Subcutaneous abdominal adipose tissue (tissue), 5 donors: ENCODE measurements around the gene ARHGAP24.
"Not testable (repeated sequence)": the region's sequence is repeated elsewhere in the genome, so short reads cannot be mapped to it uniquely, and the experiment has no call there.

Experiments used
- H3K27ac ChIP-seq: one replicate; pipeline ENCODE4 v1.7.0; 2013; ENCODE audit warnings: low read depth, mild to moderate bottlenecking, inconsistent platforms, low read length, moderate library complexity
- H3K27me3 ChIP-seq, 5 donors: one replicate each; pipeline ENCODE4 v1.7.0; 2013; ENCODE audit warnings: low read length in 5 of 5, inconsistent platforms in 1 of 5; ENCODE audit not compliant: control insufficient read depth in 5 of 5, insufficient read depth in 4 of 5
- H3K36me3 ChIP-seq, 5 donors: one replicate each; pipeline ENCODE4 v1.7.0; 2013; ENCODE audit warnings: low read length in 5 of 5; ENCODE audit not compliant: control insufficient read depth in 5 of 5, insufficient read depth in 5 of 5
- H3K4me1 ChIP-seq, 5 donors: one replicate each; pipeline ENCODE4 v1.7.0; 2013; ENCODE audit warnings: low read length in 5 of 5, mild to moderate bottlenecking in 3 of 5, moderate library complexity in 1 of 5; ENCODE audit not compliant: control insufficient read depth in 5 of 5, insufficient read depth in 5 of 5
- H3K4me3 ChIP-seq, 5 donors: one replicate each; pipeline ENCODE4 v1.7.0; 2013; ENCODE audit warnings: low read length in 5 of 5, low read depth in 1 of 5
- H3K9ac ChIP-seq, 5 donors: one replicate each; pipeline ENCODE4 v1.7.0; 2013; ENCODE audit warnings: low read length in 5 of 5, mild to moderate bottlenecking in 4 of 5, moderate library complexity in 3 of 5
- H3K9me3 ChIP-seq, 5 donors: one replicate each; pipeline ENCODE4 v1.7.0; 2013; ENCODE audit warnings: low read length in 5 of 5; ENCODE audit not compliant: control insufficient read depth in 5 of 5
- donor health status: healthy.
- donor health status: healthy.
- donor health status: healthy.
- donor health status: healthy.
- donor health status: healthy.

The ARHGAP24 gene

DNA sequence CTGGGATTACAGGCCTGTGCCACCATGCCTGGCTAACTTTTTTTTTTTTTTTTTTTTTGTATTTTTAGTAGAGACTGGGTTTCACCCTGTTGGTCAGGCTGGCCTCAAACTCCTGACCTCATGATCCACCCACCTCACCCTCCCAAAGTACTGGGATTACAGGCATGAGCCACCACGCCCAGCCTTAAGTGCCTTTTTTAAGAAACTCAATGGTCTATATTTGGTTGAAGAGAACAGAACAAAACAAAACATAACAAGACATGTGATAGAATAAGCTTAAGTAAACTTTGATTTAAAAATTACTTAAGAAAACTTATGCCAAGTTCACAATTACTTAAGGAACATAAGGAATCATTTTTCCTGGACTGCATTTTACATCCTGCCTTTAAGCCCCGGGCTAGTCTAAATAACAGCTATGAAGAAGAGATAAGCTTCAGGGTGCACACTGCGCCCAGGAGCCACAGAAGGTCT is 365.1 kb downstream of the ARHGAP24 start:
- H3K27me3 ChIP-seq, H3K9ac ChIP-seq, H3K9me3 ChIP-seq, H3K36me3 ChIP-seq, H3K4me3 ChIP-seq: not testable (repeated sequence)
- Histone ChIP-seq H3K4me1 (peaks cover 0 to 28% (median 26%) of the 10 kb centered on the region in 5 donors), H3K27ac (peak overlapping the region; percentile 73)

DNA sequence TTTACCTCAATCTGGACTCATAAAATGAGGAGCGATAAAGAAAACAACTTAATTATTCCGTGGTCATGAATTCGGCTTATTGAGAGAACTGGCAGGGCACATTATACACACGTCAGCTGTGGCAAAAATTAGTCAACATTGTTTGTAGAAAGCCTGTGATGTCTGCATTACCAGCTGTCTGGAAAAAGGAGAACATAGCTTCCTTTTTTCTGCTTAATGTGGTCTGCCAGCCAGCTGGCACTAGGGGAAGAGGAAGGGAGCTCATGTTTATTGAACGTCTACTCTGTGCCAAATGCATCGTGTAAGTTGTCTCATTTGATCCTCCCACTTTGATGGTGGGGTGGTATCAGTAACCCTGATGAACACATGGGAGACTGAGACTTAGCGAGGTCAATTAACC is 367.6 kb downstream of the ARHGAP24 start:
- H3K27ac ChIP-seq, result peak overlapping the region; percentile 58
- H3K9me3 ChIP-seq, result no peaks in the 10 kb centered on the region
- no peaks in the 10 kb centered on the region for H3K36me3 ChIP-seq
- peaks cover 0 to 17% (median 15%) of the 10 kb centered on the region in 5 donors for H3K4me1 ChIP-seq
- H3K9ac ChIP-seq, result no peak overlapping the region
- H3K4me3 ChIP-seq, result peak overlapping the region in 2 of 5 donors; percentile 7 to 11
- H3K27me3 ChIP-seq, result no peaks in the 10 kb centered on the region

DNA sequence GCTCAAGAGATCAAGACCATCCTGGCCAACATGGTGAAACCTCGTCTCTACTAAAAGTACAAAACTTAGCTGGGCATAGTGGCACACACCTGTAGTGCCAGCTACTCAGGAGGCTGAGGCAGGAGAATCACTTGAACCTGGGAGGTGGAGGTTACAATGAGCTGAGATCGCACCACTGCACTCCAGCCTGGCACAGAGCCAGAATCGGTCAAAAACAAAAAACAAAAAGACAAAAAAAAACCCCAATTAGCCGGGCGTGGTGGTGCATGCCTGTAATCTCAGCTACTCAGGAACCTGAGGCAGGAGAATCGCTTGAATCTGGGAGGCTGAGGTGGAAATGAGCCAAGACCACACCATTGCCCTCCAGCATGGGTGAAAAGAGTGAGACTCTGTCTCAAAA is 378.8 kb downstream of the ARHGAP24 start:
- not testable (repeated sequence) for H3K27me3 ChIP-seq, H3K9me3 ChIP-seq, H3K36me3 ChIP-seq, H3K4me1 ChIP-seq, H3K4me3 ChIP-seq, H3K27ac ChIP-seq, H3K9ac ChIP-seq

DNA sequence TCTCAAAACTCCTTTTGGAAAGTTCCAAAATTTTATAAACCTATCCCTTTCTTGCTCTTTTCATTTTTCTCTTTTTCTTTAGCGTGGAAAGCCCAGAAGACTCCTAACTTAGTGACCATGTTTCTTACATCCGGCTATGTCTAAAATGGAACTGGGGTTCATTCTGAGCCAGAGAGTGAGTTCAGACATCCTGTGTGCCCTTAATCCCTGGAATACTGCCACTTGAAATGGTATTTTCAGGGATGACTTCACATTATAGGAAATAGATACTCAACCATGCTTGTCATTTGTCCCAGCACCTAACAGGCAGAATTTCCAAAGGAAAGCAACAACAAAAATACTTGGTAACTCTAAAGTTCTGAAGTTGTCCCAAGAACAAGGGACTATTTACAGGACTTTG is 379.6 kb downstream of the ARHGAP24 start:
- H3K27ac ChIP-seq, result peak overlapping the region; percentile 17
- no peaks in the 10 kb centered on the region for H3K9me3 ChIP-seq
- no peak overlapping the region for H3K9ac ChIP-seq
- no peaks in the 10 kb centered on the region for H3K27me3 ChIP-seq
- H3K4me3 ChIP-seq, result no peak overlapping the region
- peaks cover 0 to 2% (median 0%) of the 10 kb centered on the region in 5 donors for H3K4me1 ChIP-seq
- no peaks in the 10 kb centered on the region for H3K36me3 ChIP-seq

DNA sequence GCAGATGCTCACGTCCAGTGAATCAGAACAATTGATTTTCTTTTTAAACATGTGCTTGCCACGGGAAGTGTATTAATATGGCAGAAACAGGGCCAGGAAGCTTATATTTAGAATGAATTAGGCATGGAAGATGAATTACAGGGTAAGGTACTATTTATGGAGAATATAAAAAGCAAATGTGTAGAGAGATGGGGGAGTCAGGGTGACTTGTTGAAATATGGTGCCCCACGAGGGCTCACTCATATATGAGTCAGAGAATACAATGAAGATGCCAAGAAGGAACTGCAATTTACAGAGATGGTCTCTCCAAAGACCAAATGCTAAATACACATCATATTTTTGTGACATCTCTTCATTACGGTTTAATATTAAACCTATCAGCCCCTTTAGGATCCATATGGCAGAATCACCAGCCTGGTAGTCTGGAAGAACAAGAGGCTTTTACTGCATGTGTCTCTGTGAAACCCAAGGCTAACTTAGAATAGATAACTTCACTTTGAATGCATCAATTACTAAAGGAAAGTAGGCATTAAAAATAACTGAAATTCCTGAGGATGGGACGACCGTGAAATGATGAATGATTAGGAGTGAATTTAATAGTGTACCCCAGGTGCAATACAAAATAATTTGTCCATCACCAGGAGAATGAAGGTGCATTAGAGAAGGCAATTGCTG is 385.3 kb downstream of the ARHGAP24 start:
- Histone ChIP-seq H3K27ac (no peak overlapping the region), H3K36me3 (no peaks in the 10 kb centered on the region)

DNA sequence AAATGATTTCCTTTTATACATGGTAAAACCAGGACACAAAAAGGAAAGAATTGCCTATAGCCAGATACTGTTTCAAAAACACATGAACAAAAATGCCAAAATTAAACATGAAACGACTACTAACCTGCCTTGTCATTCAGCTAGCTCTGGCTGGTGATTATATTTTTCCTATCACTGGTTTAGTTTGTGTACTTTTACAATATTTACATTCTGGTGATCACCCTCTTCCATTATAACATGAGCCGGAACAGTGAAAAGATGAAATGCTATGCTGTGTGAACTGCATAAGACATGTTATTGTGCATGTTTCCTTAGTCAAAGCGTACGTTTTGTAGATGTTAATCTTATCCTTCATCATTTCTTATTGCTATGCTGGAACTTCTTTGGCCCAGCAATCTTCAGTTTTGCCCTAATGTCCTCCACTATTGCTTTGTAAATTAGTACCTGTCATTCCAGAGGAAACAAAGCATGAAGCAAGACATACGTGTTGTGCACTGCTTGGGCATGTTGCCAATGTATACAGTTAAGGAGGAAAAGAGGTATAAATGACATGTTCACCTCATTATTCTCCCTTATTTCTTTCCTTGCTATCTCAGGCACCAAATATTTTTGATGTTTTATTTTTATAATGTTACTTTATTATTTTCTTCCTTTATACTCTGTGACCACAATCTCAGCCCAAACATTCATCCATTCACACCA is 386.3 kb downstream of the ARHGAP24 start:
- Histone ChIP-seq H3K27ac (no peak overlapping the region), H3K9ac (no peak overlapping the region), H3K9me3 (no peaks in the 10 kb centered on the region), H3K36me3 (no peaks in the 10 kb centered on the region), H3K4me3 (no peak overlapping the region), H3K4me1 (peaks cover 0 to 9% (median 3%) of the 10 kb centered on the region in 5 donors), H3K27me3 (no peaks in the 10 kb centered on the region)

More for the DNA sequence above, 385.3 kb downstream of the ARHGAP24 start:
- H3K9me3 ChIP-seq, result no peaks in the 10 kb centered on the region
- no peak overlapping the region for H3K4me3 ChIP-seq
- no peak overlapping the region for H3K9ac ChIP-seq
- H3K27me3 ChIP-seq, result no peaks in the 10 kb centered on the region
- H3K4me1 ChIP-seq, result peaks cover 0 to 7% (median 0%) of the 10 kb centered on the region in 5 donors

DNA sequence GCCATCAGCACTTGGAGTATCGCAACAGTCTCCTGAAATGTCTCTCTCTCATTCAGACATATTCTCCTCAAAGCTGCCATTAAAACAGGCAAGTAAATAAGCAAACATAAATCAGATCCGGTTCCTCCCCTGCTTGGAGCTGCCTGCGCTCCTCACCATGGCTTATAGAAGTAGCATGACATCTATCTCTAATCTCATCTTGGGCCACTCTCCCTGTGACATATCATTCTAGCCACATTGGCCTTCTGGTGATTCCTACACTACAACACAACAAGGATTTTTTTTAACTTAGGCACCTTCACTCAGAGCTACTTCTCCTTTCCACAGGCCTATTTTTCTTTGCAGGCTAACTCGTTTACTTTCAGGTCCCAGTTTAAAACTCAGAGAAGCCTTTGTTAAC is 387.9 kb downstream of the ARHGAP24 start:
- H3K4me1 ChIP-seq, result peaks cover 3 to 18% (median 8%) of the 10 kb centered on the region in 5 donors
- H3K36me3 ChIP-seq, result no peaks in the 10 kb centered on the region
- no peak overlapping the region for H3K4me3 ChIP-seq
- no peak overlapping the region for H3K27ac ChIP-seq
- H3K9me3 ChIP-seq, result no peaks in the 10 kb centered on the region
- no peak overlapping the region for H3K9ac ChIP-seq
- H3K27me3 ChIP-seq, result no peaks in the 10 kb centered on the region

DNA sequence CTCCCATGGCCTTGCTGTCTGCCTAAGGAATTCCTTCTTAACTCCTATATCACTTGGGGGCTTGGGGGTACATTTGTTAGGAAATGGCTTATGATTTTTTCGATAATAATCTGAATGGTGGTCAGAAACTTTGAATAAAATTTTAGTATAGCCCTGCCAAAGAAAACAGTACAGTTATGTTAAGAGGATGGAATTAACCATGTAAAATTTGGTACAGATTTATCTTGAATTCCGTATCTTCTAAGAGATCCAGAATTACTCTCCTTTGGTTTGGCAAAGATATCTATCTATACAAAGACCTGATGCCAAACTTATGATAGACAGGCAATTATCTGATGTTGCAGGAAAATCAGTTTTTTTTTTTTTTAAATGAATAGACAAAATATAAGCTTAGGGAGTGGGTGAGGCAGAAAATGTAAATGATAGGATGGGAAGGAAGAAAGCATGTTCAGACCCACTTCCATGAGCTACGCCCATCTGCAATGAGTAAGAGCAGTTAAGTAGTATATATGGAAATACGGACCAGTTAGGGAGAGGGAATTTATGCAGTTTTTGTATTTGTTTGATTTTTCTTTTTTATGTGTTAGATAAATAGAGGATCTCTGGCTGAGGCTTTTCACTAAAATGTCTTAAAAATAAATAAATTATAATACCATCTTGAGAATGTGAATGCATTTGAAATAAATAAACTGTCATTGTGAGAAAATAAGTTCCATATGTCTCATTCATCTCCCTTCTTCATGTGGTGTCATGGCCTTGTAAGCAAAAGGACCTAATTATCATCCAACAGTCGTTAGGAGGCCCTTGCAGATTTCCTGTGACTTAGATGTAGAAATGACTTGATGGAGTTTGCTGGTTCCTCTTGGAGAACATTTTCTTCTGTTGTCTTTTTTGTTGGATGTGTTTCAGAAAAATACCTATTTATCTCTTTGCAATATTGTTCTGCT is 389.6 kb downstream of the ARHGAP24 start:
- no peak overlapping the region for H3K9ac ChIP-seq
- H3K4me1 ChIP-seq, result peaks cover 3 to 21% (median 11%) of the 10 kb centered on the region in 5 donors
- no peak overlapping the region for H3K4me3 ChIP-seq
- no peaks in the 10 kb centered on the region for H3K36me3 ChIP-seq
- H3K9me3 ChIP-seq, result no peaks in the 10 kb centered on the region
- H3K27ac ChIP-seq, result no peak overlapping the region
- no peaks in the 10 kb centered on the region for H3K27me3 ChIP-seq

DNA sequence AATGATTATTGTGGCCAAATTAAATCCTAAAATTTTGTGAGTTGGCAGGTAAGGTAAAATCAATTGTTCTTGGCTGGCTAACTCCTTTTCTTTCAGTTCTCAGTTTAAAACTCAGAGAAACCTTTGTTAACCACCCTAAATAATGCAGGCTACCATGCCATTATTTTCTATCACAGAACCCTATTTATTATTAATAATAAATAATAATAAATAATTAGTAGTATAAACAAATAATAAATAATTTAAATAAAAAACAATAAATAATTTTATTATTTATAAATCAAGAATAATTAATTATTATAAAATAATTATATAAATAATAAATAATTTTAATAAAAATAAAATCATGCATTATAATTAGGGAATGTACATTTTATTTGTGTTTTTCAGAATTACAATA is 390.3 kb downstream of the ARHGAP24 start:
- Histone ChIP-seq H3K9ac (no peak overlapping the region), H3K9me3 (no peaks in the 10 kb centered on the region), H3K36me3 (no peaks in the 10 kb centered on the region), H3K27me3 (no peaks in the 10 kb centered on the region), H3K4me3 (no peak overlapping the region), H3K27ac (no peak overlapping the region), H3K4me1 (peaks cover 3 to 21% (median 10%) of the 10 kb centered on the region in 5 donors)
